Sigmoid colon (tissue), 3 donors: ENCODE measurements around the gene GABBR2.

Source experiments
- CTCF ChIP-seq, 4 experiments: fragments of 450-650 bp in 3 of 4; fragments of 200-600 bp in 1 of 4; IDR thresholded peaks; one replicate each; pipeline ENCODE4 v1.5.1; 2016 to 2019; ENCODE audit warnings: antibody characterized with exemption in 4 of 4, mild to moderate bottlenecking in 3 of 4, moderate library complexity in 2 of 4
- POLR2A ChIP-seq, 2 donors: fragments of 450-650 bp; IDR thresholded peaks; one replicate each; pipeline ENCODE4 v1.6.1; 2016; ENCODE audit warnings: antibody characterized with exemption in 2 of 2, mild to moderate bottlenecking in 2 of 2, moderate library complexity in 2 of 2

DNA sequence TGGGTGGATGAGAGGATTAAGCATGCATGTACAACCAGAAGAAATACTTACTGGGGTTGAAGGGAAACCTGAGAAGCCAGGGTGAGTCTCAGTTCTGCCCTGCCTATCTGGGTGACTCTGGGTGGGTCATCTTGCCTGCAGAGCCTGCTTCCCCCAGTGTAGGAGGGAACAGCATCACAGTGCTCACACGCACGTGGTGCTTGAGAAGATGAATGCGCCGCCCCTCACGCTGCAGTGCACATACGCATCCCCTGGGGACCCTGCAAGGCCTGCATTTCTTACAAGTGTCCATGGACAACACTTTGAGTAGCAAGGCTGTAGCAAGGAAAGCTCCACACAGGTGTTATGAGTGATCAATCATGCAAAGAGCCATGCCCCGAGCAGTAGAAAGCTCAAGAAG, 18.7 kb upstream of the GABBR2 start:
- TF ChIP-seq CTCF (IDR thresholded peaks at IDR 0.05) (no peak), POLR2A (IDR thresholded peaks at IDR 0.05) (no peak)
